Dendritic cell treated with granulocyte-macrophage colony-stimulating factor and Interleukin-4, amounts not matched to agents 40 ng/mL and 50 ng/mL, for 4 days (primary cell): Measurements from ENCODE around the gene MYH10.
"Not testable (repeated sequence)": the region's sequence is repeated elsewhere in the genome, so short reads cannot be mapped to it uniquely, and the experiment has no call there.

Experiments used
- H3K27ac Mint-ChIP-seq: one replicate; pipeline ENCODE4 v1.8.0; 2022; ENCODE audit warnings: mild to moderate bottlenecking, mixed read lengths
- H3K27me3 Mint-ChIP-seq: one replicate; pipeline ENCODE4 v1.8.0; 2022; ENCODE audit warnings: mild to moderate bottlenecking, mixed read lengths
- H3K36me3 Mint-ChIP-seq: one replicate; pipeline ENCODE4 v1.8.0; 2022; ENCODE audit warnings: low read depth, mixed read lengths
- H3K4me1 Mint-ChIP-seq: one replicate; pipeline ENCODE4 v1.8.0; 2022; ENCODE audit warnings: low read depth, mixed read lengths
- H3K4me3 Mint-ChIP-seq: one replicate; pipeline ENCODE4 v1.8.0; 2022; ENCODE audit warnings: mild to moderate bottlenecking, moderate library complexity, mixed read lengths
- H3K9me3 Mint-ChIP-seq: one replicate; pipeline ENCODE4 v1.8.0; 2022; ENCODE audit warnings: mixed read lengths
- intact Hi-C: fragments of 100-400 bp; cut with micrococcal nuclease; formaldehyde crosslinking; loops from one replicate; pipeline ENCODE4 v1.15.0; 2022

Gene MYH10

GRCh38 chr17:8576559-8577294 is 53.8 kb downstream of the MYH10 start:
- Mint-ChIP-seq H3K36me3 (no peaks in the 10 kb centered on the region), H3K27me3 (no peaks in the 10 kb centered on the region), H3K27ac (no peak overlapping the region), H3K9me3 (no peaks in the 10 kb centered on the region), H3K4me3 (no peak overlapping the region), H3K4me1 (peaks cover 5% of the 10 kb centered on the region)
- intact Hi-C loops = loop anchor here (10.0 kb wide), 1 partner anchor 208 kb away; no protein-coding TSS in a partner anchor

DNA sequence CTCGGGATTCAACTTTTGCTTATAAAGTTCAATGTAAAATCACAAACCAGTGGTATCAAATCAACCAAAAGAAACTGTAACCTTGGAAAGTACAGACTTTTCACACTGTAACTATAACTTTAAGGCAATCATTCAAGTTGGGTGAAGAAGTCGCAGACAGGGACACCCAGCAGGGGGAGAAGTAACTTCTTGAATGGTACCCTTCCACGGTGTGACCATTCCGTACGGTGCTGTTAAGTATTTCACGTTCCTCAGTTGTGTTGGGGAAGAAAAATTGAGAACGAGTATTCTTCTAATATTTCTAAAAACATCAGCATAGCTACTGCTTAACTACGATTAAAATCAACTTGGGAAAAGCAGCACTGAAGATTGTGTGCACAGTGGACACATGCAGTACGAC is 55.8 kb downstream of the MYH10 start:
- Mint-ChIP-seq H3K4me1 (peaks cover 5% of the 10 kb centered on the region), H3K27ac (no peak overlapping the region), H3K36me3 (no peaks in the 10 kb centered on the region), H3K9me3 (no peaks in the 10 kb centered on the region), H3K27me3 (peaks cover 3% of the 10 kb centered on the region), H3K4me3 (no peak overlapping the region)
- intact Hi-C loops = loop anchor here (10.0 kb wide), 1 partner anchor 210 kb away; no protein-coding TSS in a partner anchor

GRCh38 chr17:8572764-8573163 is 57.8 kb downstream of the MYH10 start:
- intact Hi-C loops = loop anchor here (10.0 kb wide), 1 partner anchor 212 kb away; no protein-coding TSS in a partner anchor
- H3K4me3 Mint-ChIP-seq = no peak overlapping the region
- H3K27ac Mint-ChIP-seq = no peak overlapping the region
- no peaks in the 10 kb centered on the region for H3K36me3 Mint-ChIP-seq
- H3K27me3 Mint-ChIP-seq = peaks cover 6% of the 10 kb centered on the region
- H3K9me3 Mint-ChIP-seq = no peaks in the 10 kb centered on the region
- H3K4me1 Mint-ChIP-seq = peaks cover 5% of the 10 kb centered on the region

DNA sequence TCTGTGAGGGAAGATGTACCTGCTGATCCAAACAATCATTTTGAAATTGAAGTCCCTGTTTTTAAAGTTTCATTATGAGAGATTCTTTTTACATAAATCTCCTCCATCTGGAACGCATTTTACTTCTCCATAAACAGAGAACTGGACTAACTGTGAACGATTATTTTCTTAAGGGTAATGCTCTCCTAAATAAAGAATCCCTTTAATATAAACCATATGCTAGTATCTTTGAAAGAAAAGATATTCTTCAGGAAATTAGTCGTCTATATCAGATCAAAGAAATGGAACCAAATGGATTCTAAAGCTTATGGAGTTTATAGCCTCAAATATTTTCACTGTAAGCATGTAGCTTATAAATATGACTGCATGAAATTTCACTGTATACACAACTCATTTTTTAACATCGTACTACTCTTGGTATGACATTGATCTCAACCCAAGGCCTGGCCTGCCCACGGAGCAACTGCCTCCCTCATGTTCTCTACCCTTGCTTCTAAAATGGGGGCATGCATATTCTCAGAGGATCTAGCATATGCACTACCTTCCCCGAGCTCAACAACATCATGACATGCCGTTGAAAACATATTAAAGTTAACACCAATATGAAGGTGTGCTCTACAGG is 66.4 kb downstream of the MYH10 start:
- H3K27ac Mint-ChIP-seq = no peak overlapping the region
- no peaks in the 10 kb centered on the region for H3K4me1 Mint-ChIP-seq
- H3K27me3 Mint-ChIP-seq = peaks cover 3% of the 10 kb centered on the region
- no peaks in the 10 kb centered on the region for H3K9me3 Mint-ChIP-seq
- intact Hi-C loops = no loop called here
- H3K4me3 Mint-ChIP-seq = no peak overlapping the region
- no peaks in the 10 kb centered on the region for H3K36me3 Mint-ChIP-seq

DNA sequence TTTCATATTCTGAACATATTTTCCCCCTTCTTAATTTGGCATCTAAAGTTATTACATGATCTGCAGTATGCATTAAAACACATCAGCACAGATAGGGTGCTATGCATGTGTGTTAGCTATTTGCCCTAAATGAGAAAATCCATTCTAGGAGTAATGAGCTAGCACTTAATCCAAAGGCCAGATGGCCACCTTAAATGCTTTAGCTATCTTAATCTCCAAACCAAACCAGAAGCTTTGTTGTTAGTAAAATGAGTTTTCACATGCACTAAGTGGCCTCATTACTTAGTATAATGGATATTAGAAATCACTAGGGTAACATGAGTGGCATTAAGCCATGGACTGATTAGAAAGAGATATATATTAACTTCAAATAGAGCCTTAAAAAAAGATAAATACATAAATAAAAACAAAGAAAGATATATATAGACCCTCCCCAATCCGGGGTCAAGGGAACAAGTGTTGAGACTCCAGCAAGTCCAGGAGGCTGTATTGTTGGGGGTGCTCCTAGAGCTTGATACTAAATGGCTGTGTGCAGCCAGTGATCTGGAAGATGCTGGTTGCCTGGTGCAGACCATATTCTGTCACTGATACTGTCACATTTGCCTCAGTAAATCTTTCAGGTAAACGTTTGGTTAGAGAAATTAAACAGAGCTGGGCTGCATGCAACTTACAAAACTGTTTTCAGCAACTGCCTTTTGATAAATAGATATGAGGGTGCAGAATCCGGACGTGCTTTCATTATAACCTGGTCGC is 67.3 kb downstream of the MYH10 start:
- Mint-ChIP-seq H3K36me3 (no peaks in the 10 kb centered on the region), H3K4me1 (no peaks in the 10 kb centered on the region), H3K27me3 (no peaks in the 10 kb centered on the region), H3K4me3 (no peak overlapping the region), H3K27ac (no peak overlapping the region), H3K9me3 (no peaks in the 10 kb centered on the region)
- intact Hi-C loops = no loop called here

DNA sequence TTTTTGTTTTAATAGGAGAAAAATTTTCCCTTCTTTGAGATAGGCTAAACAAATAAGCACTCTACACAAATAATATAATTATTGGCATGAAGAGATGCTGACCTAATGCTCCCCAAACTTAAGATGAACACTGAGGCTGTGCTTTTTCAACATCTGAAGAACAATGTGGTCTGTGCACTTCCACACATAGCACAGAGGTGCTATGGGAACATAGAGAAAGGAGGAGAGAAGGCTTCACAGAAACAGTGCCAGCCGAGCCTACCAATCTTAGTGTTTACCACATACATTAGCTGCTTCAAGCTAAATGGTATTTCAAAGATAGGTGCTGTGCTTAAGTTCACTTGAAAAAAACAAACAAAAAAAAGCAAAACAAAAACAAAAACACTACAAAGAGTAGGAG is 72.4 kb downstream of the MYH10 start:
- Mint-ChIP-seq H3K27ac (no peak overlapping the region), H3K4me1 (no peaks in the 10 kb centered on the region), H3K27me3 (peaks cover 1% of the 10 kb centered on the region), H3K36me3 (no peaks in the 10 kb centered on the region), H3K4me3 (no peak overlapping the region), H3K9me3 (no peaks in the 10 kb centered on the region)
- intact Hi-C loops = no loop called here

GRCh38 chr17:8557176-8557806 is 73.2 kb downstream of the MYH10 start:
- Mint-ChIP-seq H3K27ac (no peak overlapping the region), H3K4me3 (no peak overlapping the region), H3K4me1 (no peaks in the 10 kb centered on the region), H3K9me3 (no peaks in the 10 kb centered on the region), H3K27me3 (peaks cover 5% of the 10 kb centered on the region), H3K36me3 (no peaks in the 10 kb centered on the region)
- intact Hi-C loops = no loop called here

GRCh38 chr17:8556074-8556473 is 74.5 kb downstream of the MYH10 start:
- no peaks in the 10 kb centered on the region for H3K36me3 Mint-ChIP-seq
- intact Hi-C loops = no loop called here
- no peak overlapping the region for H3K27ac Mint-ChIP-seq
- H3K27me3 Mint-ChIP-seq = peaks cover 7% of the 10 kb centered on the region
- no peaks in the 10 kb centered on the region for H3K4me1 Mint-ChIP-seq
- H3K9me3 Mint-ChIP-seq = no peaks in the 10 kb centered on the region
- no peak overlapping the region for H3K4me3 Mint-ChIP-seq

- Mint-ChIP-seq H3K36me3 (no peaks in the 10 kb centered on the region), H3K4me3 (no peak overlapping the region), H3K27ac (no peak overlapping the region), H3K9me3 (no peaks in the 10 kb centered on the region), H3K27me3 (peaks cover 7% of the 10 kb centered on the region), H3K4me1 (no peaks in the 10 kb centered on the region)
- intact Hi-C loops = no loop called here
Observed at GRCh38 chr17:8555062-8555461, 75.5 kb downstream of the MYH10 start.

GRCh38 chr17:8552577-8553320 is 77.8 kb downstream of the MYH10 start:
- no peaks in the 10 kb centered on the region for H3K9me3 Mint-ChIP-seq
- intact Hi-C loops = no loop called here
- H3K4me3 Mint-ChIP-seq = no peak overlapping the region
- H3K36me3 Mint-ChIP-seq = no peaks in the 10 kb centered on the region
- H3K4me1 Mint-ChIP-seq = no peaks in the 10 kb centered on the region
- H3K27me3 Mint-ChIP-seq = peaks cover 10% of the 10 kb centered on the region
- no peak overlapping the region for H3K27ac Mint-ChIP-seq

- Mint-ChIP-seq H3K4me3 (no peak overlapping the region), H3K27ac (no peak overlapping the region), H3K9me3 (no peaks in the 10 kb centered on the region), H3K4me1 (no peaks in the 10 kb centered on the region), H3K36me3 (no peaks in the 10 kb centered on the region), H3K27me3 (peaks cover 2% of the 10 kb centered on the region)
- intact Hi-C loops = no loop called here
Observed at GRCh38 chr17:8542599-8543502, 87.7 kb downstream of the MYH10 start.

GRCh38 chr17:8539976-8540375 is 90.5 kb downstream of the MYH10 start:
- H3K4me1 Mint-ChIP-seq, intact Hi-C loops, H3K9me3 Mint-ChIP-seq, H3K27me3 Mint-ChIP-seq, H3K4me3 Mint-ChIP-seq, H3K36me3 Mint-ChIP-seq, H3K27ac Mint-ChIP-seq: not testable (repeated sequence)

DNA sequence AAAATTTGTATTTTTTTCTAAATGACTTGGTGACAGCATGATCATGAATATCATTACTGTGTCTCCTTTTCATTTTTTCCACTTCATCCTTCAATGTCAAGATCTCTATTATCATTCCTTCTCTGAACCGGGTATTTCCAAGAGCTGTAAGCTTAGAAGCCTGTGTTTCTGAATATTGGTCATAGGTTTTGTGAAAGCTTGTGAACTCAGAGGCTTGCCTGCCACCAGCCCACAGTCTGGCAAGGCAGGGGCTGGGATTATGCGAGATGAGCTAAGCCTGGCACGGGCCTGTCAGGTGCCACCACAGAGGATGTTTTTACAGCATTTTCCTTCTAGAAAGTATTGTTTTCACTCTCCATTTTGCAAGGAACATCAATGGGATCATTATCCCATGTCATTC is 92.8 kb downstream of the MYH10 start:
- Mint-ChIP-seq H3K36me3 (no peaks in the 10 kb centered on the region), H3K27me3 (no peaks in the 10 kb centered on the region), H3K4me1 (no peaks in the 10 kb centered on the region), H3K27ac (no peak overlapping the region), H3K9me3 (no peaks in the 10 kb centered on the region), H3K4me3 (no peak overlapping the region)
- intact Hi-C loops = no loop called here
